Smooth muscle cell (in vitro differentiated cells): Measurements from ENCODE around the gene MTHFR. TPM values are rescaled to one million over a fixed set of nuclear protein-coding genes. Genes with fewer than 3 reads are reported as not detected.

ENCODE experiments used
- DNase-seq: peaks from one replicate; lab custom pipeline; 2025; ENCODE audit not compliant: unreplicated experiment; lab: John Stamatoyannopoulos, UW
- H2AFZ ChIP-seq: fragments of 200-600 bp; sonication (generic); 2 replicates; pipeline ENCODE4 v1.6.0; 2016; ENCODE audit warnings: antibody characterized with exemption, low read depth, mild to moderate bottlenecking
- H3F3A ChIP-seq: fragments of 200-600 bp; sonication (generic); 2 replicates; pipeline ENCODE4 v1.6.0; 2017; ENCODE audit warnings: antibody characterized with exemption, low read depth
- H3K27ac ChIP-seq: fragments of 200-600 bp; sonication (generic); 2 replicates; pipeline ENCODE4 v1.5.1; 2016; ENCODE audit warnings: low read depth, mild to moderate bottlenecking
- H3K27me3 ChIP-seq: fragments of 200-600 bp; sonication (generic); 2 replicates; pipeline ENCODE4 v1.6.1; 2016; ENCODE audit warnings: low read depth, mild to moderate bottlenecking
- H3K36me3 ChIP-seq: fragments of 200-600 bp; sonication (generic); 2 replicates; pipeline ENCODE4 v1.5.1; 2016; ENCODE audit warnings: low read depth
- H3K4me1 ChIP-seq: fragments of 200-600 bp; sonication (generic); 2 replicates; pipeline ENCODE4 v1.5.1; 2016; ENCODE audit warnings: low read depth
- H3K4me2 ChIP-seq: fragments of 200-600 bp; sonication (generic); 2 replicates; pipeline ENCODE4 v1.6.0; 2016; ENCODE audit warnings: mild to moderate bottlenecking
- H3K4me3 ChIP-seq: fragments of 200-600 bp; sonication (generic); 2 replicates; pipeline ENCODE4 v1.5.1; 2016; ENCODE audit warnings: mild to moderate bottlenecking
- H3K79me2 ChIP-seq: fragments of 200-600 bp; sonication (generic); 2 replicates; pipeline ENCODE4 v1.6.0; 2016; ENCODE audit warnings: low read depth, mild to moderate bottlenecking
- H3K9ac ChIP-seq: fragments of 200-600 bp; sonication (generic); 2 replicates; pipeline ENCODE4 v1.6.0; 2016; ENCODE audit warnings: low read depth
- H3K9me3 ChIP-seq: fragments of 200-600 bp; sonication (generic); replicated peaks from 2 replicates; pipeline ENCODE4 v1.5.1; 2016; ENCODE audit warnings: low read depth
- H4K20me1 ChIP-seq: fragments of 200-600 bp; sonication (generic); 2 replicates; pipeline ENCODE4 v1.6.0; 2016; ENCODE audit warnings: low read depth
- WGBS: methylation state at CpG from one replicate; pipeline ENCODE4 v1.1.7; 2016; ENCODE audit warnings: low lambda C conversion rate; 5-methylcytosine and 5-hydroxymethylcytosine counted together
- polyA plus RNA-seq: library from polyadenylated mRNA; unstranded; fragments of >200 nt; fragmentation: Nextera tagmentation; extraction: Ambion mirVana; gene quantifications from 2 replicates; pipeline ENCODE4 v1.2.1, GENCODE V29; 2016
- total RNA-seq: library from RNA; depleted of rRNA; stranded (reverse); fragments of >200 nt; gene quantifications from 2 replicates; pipeline ENCODE4 v1.2.3, GENCODE V29; 2014
- TF ChIP-seq, protein P1 (sequence below): fragments of 200-600 bp; sonication (generic); IDR thresholded peaks from 2 replicates; pipeline ENCODE4 v1.5.1; 2017; ENCODE audit warnings: borderline replicate concordance, mild to moderate bottlenecking, antibody characterized with exemption; ENCODE audit not compliant: insufficient read depth, poor library complexity, severe bottlenecking

The MTHFR gene
- total and polyA plus RNA-seq, 2 experiments from 2014 or later = 6.1 to 15.2 TPM

GRCh38 chr1:11784993-11785769, 20.6 kb downstream of the MTHFR start:
- no peaks in the 10 kb centered on the region for H3K27me3 ChIP-seq
- peaks cover 10% of the 10 kb centered on the region for H3K4me1 ChIP-seq
- H3K4me3 ChIP-seq = peak overlapping the region; percentile 38
- H3K36me3 ChIP-seq = no peaks in the 10 kb centered on the region
- TF ChIP-seq, protein P1, sequence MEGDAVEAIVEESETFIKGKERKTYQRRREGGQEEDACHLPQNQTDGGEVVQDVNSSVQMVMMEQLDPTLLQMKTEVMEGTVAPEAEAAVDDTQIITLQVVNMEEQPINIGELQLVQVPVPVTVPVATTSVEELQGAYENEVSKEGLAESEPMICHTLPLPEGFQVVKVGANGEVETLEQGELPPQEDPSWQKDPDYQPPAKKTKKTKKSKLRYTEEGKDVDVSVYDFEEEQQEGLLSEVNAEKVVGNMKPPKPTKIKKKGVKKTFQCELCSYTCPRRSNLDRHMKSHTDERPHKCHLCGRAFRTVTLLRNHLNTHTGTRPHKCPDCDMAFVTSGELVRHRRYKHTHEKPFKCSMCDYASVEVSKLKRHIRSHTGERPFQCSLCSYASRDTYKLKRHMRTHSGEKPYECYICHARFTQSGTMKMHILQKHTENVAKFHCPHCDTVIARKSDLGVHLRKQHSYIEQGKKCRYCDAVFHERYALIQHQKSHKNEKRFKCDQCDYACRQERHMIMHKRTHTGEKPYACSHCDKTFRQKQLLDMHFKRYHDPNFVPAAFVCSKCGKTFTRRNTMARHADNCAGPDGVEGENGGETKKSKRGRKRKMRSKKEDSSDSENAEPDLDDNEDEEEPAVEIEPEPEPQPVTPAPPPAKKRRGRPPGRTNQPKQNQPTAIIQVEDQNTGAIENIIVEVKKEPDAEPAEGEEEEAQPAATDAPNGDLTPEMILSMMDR = peak; percentile 90
- 18% methylated on average over 30 of the region's 30 CpGs for WGBS
- no peak overlapping the region for H3K9ac ChIP-seq
- no peaks in the 10 kb centered on the region for H3K9me3 ChIP-seq
- no peaks in the 10 kb centered on the region for H4K20me1 ChIP-seq
- no peaks in the 10 kb centered on the region for H3F3A ChIP-seq
- H3K79me2 ChIP-seq = no peaks in the 10 kb centered on the region
- no peak overlapping the region for H2AFZ ChIP-seq
- peak overlapping the region; percentile 82 for H3K4me2 ChIP-seq
- DNase-seq = no peak
- no peak overlapping the region for H3K27ac ChIP-seq

GRCh38 chr1:11784256-11784992, 21.3 kb downstream of the MTHFR start:
- DNase-seq = no peak
- Histone ChIP-seq H3F3A (no peaks in the 10 kb centered on the region), H2AFZ (no peak overlapping the region), H3K9me3 (no peaks in the 10 kb centered on the region), H3K79me2 (no peaks in the 10 kb centered on the region), H3K27me3 (no peaks in the 10 kb centered on the region), H4K20me1 (no peaks in the 10 kb centered on the region), H3K9ac (no peak overlapping the region), H3K4me3 (peak overlapping the region; percentile 38), H3K36me3 (no peaks in the 10 kb centered on the region), H3K27ac (no peak overlapping the region), H3K4me2 (peak overlapping the region; percentile 82), H3K4me1 (peaks cover 10% of the 10 kb centered on the region)
- TF ChIP-seq, protein P1 = no peak
- 89% methylated on average over 20 of the region's 21 CpGs for whole genome bisulfite sequencing

DNA sequence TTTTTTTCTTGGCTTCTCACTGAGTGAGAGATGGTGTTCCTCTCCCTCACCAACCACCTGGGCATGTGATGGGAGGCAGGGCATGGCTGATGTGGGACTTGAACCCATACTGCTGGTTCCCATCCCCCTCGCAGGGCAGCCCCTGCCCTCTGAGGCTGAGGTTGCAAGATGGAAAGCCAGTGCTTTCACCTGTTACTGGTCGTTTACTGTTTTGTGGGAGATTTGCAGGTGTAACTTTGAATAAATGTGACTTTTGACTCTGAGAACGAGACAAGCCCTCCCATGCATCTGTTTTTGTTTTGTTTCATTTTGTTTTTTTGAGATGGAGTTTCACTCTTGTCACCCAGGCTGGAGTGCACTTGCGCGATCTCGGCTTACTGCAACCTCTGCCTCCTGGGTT, 22.2 kb downstream of the MTHFR start:
- H2AFZ ChIP-seq = no peak overlapping the region
- no peak overlapping the region for H3K4me2 ChIP-seq
- no peaks in the 10 kb centered on the region for H3K79me2 ChIP-seq
- no peaks in the 10 kb centered on the region for H4K20me1 ChIP-seq
- H3K27ac ChIP-seq = no peak overlapping the region
- no peak for DNase-seq
- 89% methylated on average over 6 of the region's 6 CpGs for WGBS
- TF ChIP-seq, protein P1 = no peak
- no peaks in the 10 kb centered on the region for H3F3A ChIP-seq
- H3K9ac ChIP-seq = no peak overlapping the region
- H3K4me3 ChIP-seq = no peak overlapping the region
- H3K27me3 ChIP-seq = no peaks in the 10 kb centered on the region
- H3K4me1 ChIP-seq = peaks cover 10% of the 10 kb centered on the region
- H3K9me3 ChIP-seq = no peaks in the 10 kb centered on the region
- H3K36me3 ChIP-seq = no peaks in the 10 kb centered on the region
